T-helper 9 cell (primary cell): ENCODE results near the gene FYN.

ENCODE experiments used
- DNase-seq: peaks from one replicate; pipeline ENCODE4 v3.0.0-alpha.2; 2020

FYN gene

DNA sequence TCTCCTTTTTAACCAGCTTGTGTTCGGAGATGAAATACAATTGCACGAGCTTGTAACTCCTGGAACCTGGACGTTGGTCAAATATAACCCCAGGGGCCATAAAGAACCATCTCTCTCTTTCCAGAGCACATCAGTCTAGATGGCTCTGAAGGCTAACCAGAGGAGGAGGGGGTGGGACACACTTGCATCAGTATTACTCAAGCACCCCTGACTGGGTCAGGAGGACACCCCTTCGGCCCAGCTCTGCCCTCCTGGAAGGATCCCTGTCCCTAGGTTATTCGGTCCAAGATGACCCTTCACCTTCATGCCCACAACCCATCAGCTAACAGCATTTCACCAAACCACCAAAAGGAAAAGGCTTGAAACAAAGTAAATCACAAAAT lies 67.1 kb downstream of the FYN start:
- DNase-seq: no peak

GRCh38 chr6:111805511-111806164 lies 67.6 kb downstream of the FYN start:
- DNase-seq: no peak

DNA sequence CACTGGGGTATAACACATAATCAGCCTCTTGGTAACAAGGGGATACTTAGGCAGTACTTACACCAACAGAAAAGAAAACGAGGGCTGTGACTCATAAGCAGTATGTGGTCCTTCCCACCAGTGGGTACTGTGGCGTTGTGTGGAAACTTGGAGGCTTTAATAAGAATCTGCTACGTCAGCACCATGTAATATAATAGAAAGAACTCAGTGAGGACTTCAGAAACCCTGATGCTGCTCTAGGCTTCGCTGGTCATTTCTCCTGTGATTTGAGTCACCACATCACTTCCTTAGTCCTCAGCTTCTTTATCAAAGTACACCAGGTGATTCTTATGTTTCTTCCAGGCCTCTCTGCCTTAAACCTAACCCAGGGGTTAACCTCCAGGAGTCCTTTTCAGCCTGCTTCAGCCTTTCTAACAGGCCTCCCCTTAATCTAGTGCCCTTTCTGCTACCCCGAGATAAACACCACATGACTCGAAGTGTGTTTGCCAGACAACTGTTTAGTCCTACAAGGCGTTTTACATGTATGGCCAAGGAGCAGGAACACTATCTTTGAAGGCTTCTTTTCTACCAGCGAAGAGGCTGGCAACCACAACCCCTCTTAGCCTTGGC lies 68.5 kb downstream of the FYN start:
- DNase-seq: peak; percentile 50

DNA sequence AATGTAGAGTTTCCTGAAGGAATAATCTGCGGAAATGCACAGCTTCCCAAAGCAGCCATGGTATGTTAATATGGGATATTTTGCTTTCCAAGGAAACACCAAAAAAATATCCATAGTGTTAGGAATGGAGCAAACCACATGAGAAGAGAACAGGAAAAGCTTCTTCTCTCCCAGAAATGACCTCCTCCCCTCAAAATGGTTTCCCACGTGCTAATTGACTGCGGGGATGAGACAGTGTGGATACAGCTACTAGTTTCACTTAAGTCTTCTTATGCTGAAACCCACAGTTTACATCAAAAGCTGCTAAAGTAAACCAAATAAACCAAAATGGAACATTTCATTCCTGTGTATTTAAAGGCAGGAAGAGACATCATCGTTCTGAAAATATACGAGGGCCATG lies 69.4 kb downstream of the FYN start:
- DNase-seq: no peak

DNA sequence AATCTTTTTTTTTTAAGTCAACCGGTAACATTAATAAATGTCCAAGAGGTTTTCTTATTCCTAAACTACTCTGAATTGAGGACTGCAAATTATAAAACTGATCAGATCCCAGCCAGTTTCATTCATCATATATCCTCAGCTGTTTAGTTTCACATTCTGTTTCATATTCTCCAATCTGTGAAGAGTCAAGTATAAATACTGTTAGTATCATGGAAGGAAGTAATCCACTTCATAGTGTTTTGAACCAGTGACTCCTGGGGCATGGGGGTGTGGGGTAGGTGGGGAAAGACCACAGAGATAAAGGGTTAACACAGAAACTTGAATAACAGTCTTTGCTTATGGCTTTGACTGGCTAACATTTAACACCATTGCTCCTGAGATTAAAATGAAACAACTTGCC lies 69.9 kb downstream of the FYN start:
- no peak for DNase-seq

- no peak for DNase-seq
These were observed 70.4 kb downstream of the FYN start for GRCh38 chr6:111802720-111803330.

DNA sequence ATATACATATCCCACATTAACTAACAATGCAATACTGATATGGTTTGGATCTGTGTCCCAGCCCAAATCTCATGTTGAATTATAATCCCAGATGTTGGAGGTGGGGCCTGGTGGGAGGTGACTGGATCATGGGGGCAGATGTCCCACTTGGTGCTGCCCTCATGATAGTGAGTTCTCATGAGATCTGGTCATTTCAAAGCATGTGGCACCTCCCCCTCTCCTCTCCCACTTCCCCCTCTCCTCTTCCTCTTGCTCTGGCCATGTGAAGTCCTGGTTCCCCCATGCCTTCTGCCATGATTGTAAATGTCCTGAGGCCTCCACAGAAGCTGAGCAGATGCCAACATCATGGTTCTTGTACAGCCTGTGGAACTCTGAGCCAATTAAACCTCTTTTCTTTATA lies 71.2 kb downstream of the FYN start:
- DNase-seq: no peak

GRCh38 chr6:111800821-111801220 lies 72.4 kb downstream of the FYN start:
- no peak for DNase-seq

DNA sequence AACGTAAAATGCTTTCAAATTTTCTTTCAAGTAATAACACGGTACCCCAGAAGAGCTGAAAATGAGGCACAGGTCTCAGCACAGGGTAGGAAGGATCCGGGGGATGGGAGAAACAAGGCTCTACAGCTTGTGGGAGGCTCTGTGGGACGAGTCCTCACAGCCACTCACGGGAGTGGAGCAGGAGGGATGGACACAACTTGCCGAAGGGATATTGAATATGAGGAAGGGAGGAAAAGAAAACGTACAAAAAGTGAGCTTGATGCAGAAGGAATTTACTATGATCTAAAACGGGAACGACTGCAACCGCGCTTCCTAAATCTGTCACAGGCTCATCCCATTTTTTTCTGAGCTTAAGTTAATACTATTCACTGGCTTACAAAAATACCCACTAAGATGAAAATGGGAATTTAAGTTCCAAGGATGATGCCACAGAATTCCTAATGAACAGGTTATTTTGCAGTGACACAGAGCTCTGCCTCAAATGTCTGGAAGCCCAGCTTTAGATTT lies 72.9 kb downstream of the FYN start:
- DNase-seq: no peak

- DNase-seq: no peak
These were observed 73.5 kb downstream of the FYN start for GRCh38 chr6:111799576-111800258.

DNA sequence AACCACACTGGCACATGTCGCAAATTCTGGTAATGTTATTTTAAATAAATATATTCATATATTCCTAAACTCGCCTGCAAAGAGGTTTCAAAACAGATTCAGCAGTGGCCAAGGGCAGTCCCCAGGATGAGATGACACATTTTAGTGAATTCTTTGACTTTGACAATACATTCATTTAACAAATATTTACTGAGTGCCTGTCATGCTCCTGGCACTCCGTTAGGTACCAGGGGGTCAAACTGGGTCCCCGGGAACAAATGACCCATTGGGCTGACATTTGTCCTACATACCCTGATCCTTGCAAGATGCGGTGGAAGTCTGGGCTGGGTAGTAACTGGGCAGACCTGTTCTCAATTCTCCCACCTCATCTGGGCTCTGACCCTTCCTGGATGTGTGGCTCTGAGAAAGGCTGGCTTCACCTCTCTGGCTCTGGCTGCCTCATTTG lies 74.9 kb downstream of the FYN start:
- DNase-seq: no peak

DNA sequence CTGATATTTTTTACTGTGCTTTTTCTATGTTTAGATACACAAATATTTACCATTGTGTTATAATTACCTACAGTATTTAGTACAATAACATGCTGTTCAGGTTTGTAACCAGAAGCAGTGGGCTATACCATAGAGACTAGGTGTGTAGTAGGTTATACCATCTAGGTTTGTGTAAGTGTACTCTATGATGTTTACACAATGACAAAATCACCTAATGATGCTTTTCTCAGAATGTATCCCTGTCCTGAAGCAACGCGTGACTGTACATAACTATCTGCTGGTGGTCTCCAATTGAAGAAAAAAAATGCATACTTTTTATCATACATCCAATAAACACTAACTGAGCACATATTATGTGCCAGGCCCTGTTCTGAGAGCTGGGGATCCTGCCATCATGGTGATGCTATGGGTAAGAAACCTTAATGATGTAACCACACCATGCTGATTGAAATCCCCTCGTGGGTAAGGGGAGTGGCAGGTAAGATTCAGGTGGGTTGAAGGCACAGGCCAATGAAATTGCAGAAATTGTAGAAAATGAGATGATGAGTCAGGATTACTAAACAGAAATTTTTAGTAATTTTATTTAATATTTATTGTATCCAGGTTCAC lies 76.8 kb downstream of the FYN start:
- DNase-seq: no peak

GRCh38 chr6:111795558-111795957 lies 77.7 kb downstream of the FYN start:
- DNase-seq: no peak

GRCh38 chr6:111794727-111795452 lies 78.4 kb downstream of the FYN start:
- no peak for DNase-seq

DNA sequence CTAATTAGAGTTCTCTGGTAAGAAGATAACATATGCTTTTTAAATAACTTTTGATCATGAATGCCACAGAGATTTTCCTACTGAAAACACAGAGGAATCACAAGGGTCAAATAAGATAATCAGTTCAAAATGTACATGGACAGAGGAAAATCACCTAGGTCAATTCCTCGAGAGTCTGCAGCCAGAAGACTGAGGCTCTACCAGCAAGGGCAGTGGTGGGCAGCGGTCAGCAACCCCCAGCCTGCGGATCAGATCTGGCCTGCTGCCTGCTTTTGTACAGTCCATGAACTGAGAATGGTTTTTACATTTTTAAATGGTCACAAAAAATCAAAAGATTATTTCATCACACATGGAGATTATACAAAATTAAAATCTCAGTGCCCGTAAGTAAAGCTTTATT lies 79.0 kb downstream of the FYN start:
- no peak for DNase-seq

DNA sequence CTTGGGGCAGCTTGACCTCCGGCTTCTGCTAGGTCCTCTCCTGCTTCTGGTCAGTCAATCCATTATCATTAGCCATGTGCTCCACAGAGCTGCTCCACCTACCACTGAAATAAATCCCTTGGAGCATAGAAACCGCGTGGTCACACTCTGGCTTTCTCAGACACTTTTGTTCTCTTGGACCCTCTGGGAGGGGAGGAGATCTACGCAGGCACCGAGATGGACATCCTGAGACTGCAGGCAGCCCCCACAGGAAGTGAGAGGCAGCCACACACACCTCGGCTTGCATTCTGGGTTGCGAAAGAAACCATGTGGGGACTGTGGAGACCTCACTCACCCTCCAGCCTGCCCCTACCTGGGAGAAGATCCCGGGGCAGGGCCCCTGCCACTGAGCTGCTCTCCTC lies 79.5 kb downstream of the FYN start:
- peak; percentile 26 for DNase-seq

GRCh38 chr6:111792914-111793700 lies 80.1 kb downstream of the FYN start:
- DNase-seq: no peak

DNA sequence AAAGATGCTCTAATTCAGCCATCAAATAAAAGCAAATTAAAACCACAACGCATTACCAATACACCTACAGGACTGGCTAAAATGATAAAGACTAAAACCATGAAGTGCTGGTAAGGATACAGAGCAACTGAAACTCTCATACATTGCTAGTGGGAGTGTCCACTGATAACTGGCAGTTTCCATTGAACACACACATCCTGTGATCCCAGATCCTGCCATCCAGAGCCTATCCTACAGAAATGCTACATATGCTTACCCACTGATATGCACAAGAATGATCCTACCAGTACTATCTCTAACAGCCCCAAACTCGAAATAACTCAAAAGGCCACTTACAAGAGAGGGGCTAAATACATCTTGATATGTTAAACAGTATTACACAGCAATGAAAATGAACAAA lies 81.0 kb downstream of the FYN start:
- DNase-seq: no peak

DNA sequence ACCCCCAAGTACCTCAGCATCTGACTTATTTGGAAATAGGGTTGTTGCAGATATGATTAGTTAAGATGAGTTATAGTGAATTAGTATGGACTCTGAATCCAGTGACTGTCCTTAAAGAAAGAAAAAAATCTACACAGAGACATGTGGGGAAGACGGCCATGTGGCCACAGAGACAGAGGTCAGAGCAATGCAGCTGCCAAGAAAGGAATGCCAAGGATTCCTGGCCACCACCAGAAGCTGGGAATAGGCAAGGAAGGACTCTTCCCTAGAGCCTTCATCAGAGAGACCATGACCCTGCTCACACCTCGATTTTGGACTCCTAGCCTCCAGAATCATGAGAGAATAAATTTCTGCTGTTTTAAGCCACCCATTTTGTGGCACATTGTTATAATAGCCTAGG lies 81.8 kb downstream of the FYN start:
- DNase-seq: no peak

DNA sequence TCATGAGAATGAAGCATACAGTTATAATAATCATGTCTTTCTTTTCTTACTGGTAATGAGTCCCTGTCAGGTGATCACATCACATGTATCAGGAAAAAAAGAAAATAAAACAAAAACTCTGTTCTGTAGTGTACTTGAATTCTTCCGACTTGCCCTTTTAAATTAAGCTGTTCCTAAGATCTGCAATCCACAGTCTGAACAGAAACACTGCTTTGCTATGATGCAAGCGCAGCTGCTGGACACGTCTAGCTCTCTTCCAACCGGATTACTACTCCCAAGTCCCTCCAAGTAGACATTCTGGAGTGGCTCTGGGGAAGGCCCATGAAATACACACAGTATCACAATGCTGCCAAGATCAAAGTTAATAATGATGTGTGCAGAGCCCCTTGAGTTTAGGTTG lies 83.7 kb downstream of the FYN start:
- no peak for DNase-seq

DNA sequence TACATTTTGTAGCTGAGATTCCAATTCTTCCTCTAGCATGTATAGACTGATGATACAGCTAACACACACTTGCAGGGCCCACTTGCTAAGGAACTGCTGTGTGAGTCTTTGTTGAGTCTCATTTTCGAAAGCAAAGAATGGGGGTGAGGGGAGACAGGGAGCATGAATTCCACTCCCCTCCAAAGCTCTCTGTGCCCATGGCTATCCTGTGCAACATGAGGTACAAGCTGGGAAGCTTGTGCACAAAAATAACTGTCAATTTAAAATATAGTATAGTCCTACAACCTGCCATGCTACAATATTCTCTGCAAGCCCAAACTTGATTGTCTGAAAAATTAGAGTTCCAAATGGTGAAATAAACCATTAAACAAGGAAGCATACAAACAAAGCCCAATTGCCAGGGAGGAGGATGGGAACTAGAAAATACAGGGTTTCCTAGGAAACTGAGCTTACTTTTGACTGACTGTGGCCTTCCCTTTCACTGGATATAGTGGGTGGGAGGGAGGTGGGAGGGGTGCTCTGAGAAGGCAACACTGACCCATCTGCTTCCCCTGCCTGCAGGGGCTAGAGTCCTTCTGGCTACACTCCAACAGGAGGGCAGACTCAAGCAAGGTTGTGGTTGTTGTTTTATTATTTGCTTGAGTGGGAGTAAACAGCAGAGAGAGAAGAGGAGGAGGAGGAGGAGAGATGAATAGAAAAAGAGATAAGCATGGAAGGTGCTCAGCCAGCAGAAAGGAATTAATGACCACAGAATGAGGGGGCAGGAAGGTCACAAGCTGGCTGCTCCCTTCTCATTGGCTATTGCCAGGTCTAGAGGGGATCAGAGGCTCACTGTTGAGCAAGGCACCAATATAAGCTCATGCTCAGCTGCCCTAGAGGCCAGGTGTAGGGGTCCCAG lies 84.6 kb downstream of the FYN start:
- DNase-seq: no peak
